GM12878 (cell line): ENCODE data around the gene NUDT9. TPM values are rescaled to one million over a fixed set of nuclear protein-coding genes. Genes with fewer than 3 reads are reported as not detected.
A peak's percentile ranks its signal among the peaks of the same experiment; 100 is the strongest.

Source experiments
- ATAC-seq: fragments of 200-7000 bp; cut with Tn5 transposase; 3 replicates; pipeline ENCODE4 v1.9.1; 2020; ENCODE audit warnings: mild to moderate bottlenecking, moderate library complexity
- BruUV-seq: library from RNA; stranded (reverse); fragments of 400-500 nt; replicated peaks from 2 replicates; lab custom pipeline; 2021; lab: Mats Ljungman, UMichigan
- CTCF ChIA-PET: fragments of 300-600 bp; sonication (Branson Sonifier 250); formaldehyde crosslinking; extraction: SDS; loops from one replicate; lab custom pipeline; 2021; ENCODE audit warnings: inconsistent platforms; lab: Yijun Ruan, JAX
- POLR2A ChIA-PET: fragments of 350-600 bp; formaldehyde crosslinking; extraction: SDS; loops from one replicate; lab custom pipeline; 2021; ENCODE audit warnings: inconsistent platforms; lab: Charles Lee
- RAD21 ChIA-PET: fragments of 300-600 bp; sonication (Branson Sonifier 250); formaldehyde crosslinking; loops from one replicate; lab custom pipeline; 2023; ENCODE audit warnings: antibody characterized with exemption; ENCODE audit not compliant: unreplicated experiment; lab: Charles Lee
- SMC1A ChIA-PET: fragments of 300-600 bp; sonication (Branson Sonifier 250); formaldehyde crosslinking; loops from one replicate; lab custom pipeline; 2023; ENCODE audit not compliant: unreplicated experiment, uncharacterized antibody; lab: Charles Lee
- DNase-seq: peaks from one replicate; pipeline ENCODE4 v3.0.0-alpha.2; 2011; ENCODE audit warnings: low read depth, low spot score
- FAIRE-seq: peaks from 3 replicates; lab custom pipeline; 2011; peaks lifted over from hg19 to GRCh38; lab: Jason Lieb, UNC
- H2AFZ ChIP-seq: 2 replicates; pipeline ENCODE4 v1.6.0; 2011; ENCODE audit warnings: low read depth, low read length, control low read depth; ENCODE audit not compliant: control insufficient read depth
- H3K27ac ChIP-seq: 2 replicates; pipeline ENCODE4 v1.5.1; 2011; ENCODE audit warnings: control low read depth; ENCODE audit not compliant: control insufficient read depth, insufficient read depth
- H3K27me3 ChIP-seq, 2 experiments: replicated peaks in 1 of 2; 2 replicates each; pipeline versions ENCODE4 v1.6.0 to v1.6.1; 2011; ENCODE audit warnings: low read length in 1 of 2; ENCODE audit not compliant: control insufficient read depth in 2 of 2, insufficient read depth in 2 of 2
- H3K36me3 ChIP-seq, 2 experiments: 2 replicates each; pipeline ENCODE4 v1.5.1; 2011; ENCODE audit warnings: low read length in 1 of 2; ENCODE audit not compliant: control insufficient read depth in 2 of 2, insufficient read depth in 2 of 2
- H3K4me1 ChIP-seq: 2 replicates; pipeline ENCODE4 v1.6.1; 2011; ENCODE audit warnings: mild to moderate bottlenecking, low read length, moderate library complexity, mixed read lengths; ENCODE audit not compliant: control insufficient read depth, insufficient read depth
- H3K4me2 ChIP-seq: 2 replicates; pipeline ENCODE4 v1.6.0; 2011; ENCODE audit warnings: control low read depth; ENCODE audit not compliant: control insufficient read depth, insufficient read depth
- H3K4me3 ChIP-seq: fragments of 200-600 bp; sonication (generic); 2 replicates; pipeline ENCODE4 v1.5.1; 2016
- H3K79me2 ChIP-seq: 2 replicates; pipeline ENCODE4 v1.6.0; 2011; ENCODE audit warnings: low read length; ENCODE audit not compliant: control insufficient read depth, insufficient read depth
- H3K9ac ChIP-seq: 2 replicates; pipeline ENCODE4 v1.8.0; 2011; ENCODE audit warnings: low read length, control low read depth, mixed read lengths; ENCODE audit not compliant: control insufficient read depth, insufficient read depth
- H3K9me3 ChIP-seq: replicated peaks from 3 replicates; pipeline ENCODE4 v1.5.1; 2011; ENCODE audit warnings: mild to moderate bottlenecking, low read length; ENCODE audit not compliant: control insufficient read depth, insufficient read depth
- H4K20me1 ChIP-seq: 2 replicates; pipeline ENCODE4 v1.6.0; 2011; ENCODE audit not compliant: control insufficient read depth, insufficient read depth
- BCL11A ChIP-seq: IDR thresholded peaks from 2 replicates; pipeline ENCODE4 v1.6.1; 2011; ENCODE audit warnings: low read depth, low read length
- PAX8 ChIP-seq: fragments of 450-650 bp; IDR thresholded peaks from 2 replicates; pipeline ENCODE4 v1.6.1; 2017; ENCODE audit warnings: mild to moderate bottlenecking, moderate library complexity
- WGBS: methylation state at CpG from one replicate; pipeline ENCODE4 v1.1.6; 2016; ENCODE audit warnings: low lambda C conversion rate; ENCODE audit not compliant: insufficient replicate concordance, insufficient coverage; ENCODE audit errors: missing lambda C conversion rate; 5-methylcytosine and 5-hydroxymethylcytosine counted together
- in situ Hi-C: fragments of 300-500 bp; cut with MboI; formaldehyde crosslinking; loops from 9 replicates; pipeline ENCODE4 v1.14.3; 2018; ENCODE audit warnings: mixed read lengths
- intact Hi-C: fragments of 100-400 bp; cut with micrococcal nuclease; formaldehyde crosslinking; loops from one replicate; pipeline ENCODE4 v1.14.2; 2022; ENCODE audit not compliant: unreplicated experiment
- polyA plus RNA-seq, 11 experiments: library from polyadenylated mRNA; depleted of rRNA in 4 of 11; unstranded in 6 of 11; stranded (reverse) in 5 of 11; fragments of >200 nt; fragmentation: Nextera tagmentation in 4 of 11; fragmentation: Illumina TruSeq in 1 of 11; extraction: Ambion mirVana in 4 of 11; extraction: Trizol in 1 of 11; gene quantifications; 1 replicate in 1 of 11; 2 replicates in 10 of 11; pipeline versions ENCODE4 v1.2.1 to v1.2.3, GENCODE V29; 2011 to 2016; ENCODE audit warnings: inconsistent platforms in 2 of 11, missing spikeins in 2 of 11, low read depth in 1 of 11
- total RNA-seq, 4 experiments: library from RNA; depleted of rRNA in 3 of 4; stranded (reverse); fragments of >200 nt in 3 of 4; fragmentation: Illumina TruSeq in 1 of 4; extraction: Trizol in 1 of 4; gene quantifications; 2 replicates each; pipeline versions ENCODE4 v1.2.1 to v1.2.3, GENCODE V29; 2013 to 2021
- TF ChIP-seq, protein P1 (sequence below): fragments of 450-650 bp; IDR thresholded peaks from 2 replicates; pipeline ENCODE4 v1.6.1; 2016; ENCODE audit warnings: mild to moderate bottlenecking
- TF ChIP-seq, protein P2 (sequence below), 3 experiments: IDR thresholded peaks in 2 of 3; conservative IDR thresholded peaks in 1 of 3; 2 replicates each; pipeline ENCODE4 v1.5.1; 2011; ENCODE audit warnings: low read depth in 3 of 3, low read length in 3 of 3, mild to moderate bottlenecking in 3 of 3, control low read depth in 2 of 3, moderate library complexity in 2 of 3, inconsistent platforms in 1 of 3, mixed read lengths in 1 of 3; ENCODE audit not compliant: control insufficient read depth in 2 of 3, insufficient read depth in 1 of 3; ENCODE audit errors: extremely low read depth in 1 of 3

NUDT9 gene
- total and polyA plus RNA-seq, 10 of the 15 experiments (the other 5 are each of a cell fraction or from before 2014, with no cell fraction given) = 8.4 to 28.3 (median 14.6) TPM

DNA sequence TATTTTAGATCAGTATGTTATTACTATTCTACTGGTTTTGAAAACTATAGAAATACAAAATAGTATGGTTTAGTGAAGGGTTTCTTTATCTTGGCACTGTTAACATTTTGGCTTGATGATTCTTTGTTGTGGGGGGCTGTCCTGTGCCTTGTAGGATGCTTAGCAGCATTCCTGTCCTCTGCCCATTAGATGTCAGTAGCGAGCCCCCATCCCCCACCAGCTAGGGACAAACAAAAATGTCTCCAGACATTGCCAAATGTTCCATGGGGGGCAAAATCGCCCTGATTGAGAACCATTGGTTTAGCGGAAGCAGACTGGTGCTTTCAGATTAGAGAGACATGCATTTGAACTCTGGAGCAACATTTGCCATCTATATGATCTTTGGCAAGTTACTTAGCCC lies 83.5 kb downstream of the NUDT9 start:
- H3K4me2 ChIP-seq = no peak overlapping the region
- CTCF ChIA-PET = no interaction called here
- no peaks in the 10 kb centered on the region for H4K20me1 ChIP-seq
- H3K9ac ChIP-seq = no peak overlapping the region
- H3K27me3 ChIP-seq = no peaks in the 10 kb centered on the region
- 35% methylated on average over 3 of the region's 3 CpGs for WGBS
- no peaks in the 10 kb centered on the region for H3K9me3 ChIP-seq
- no peaks in the 10 kb centered on the region for H3K36me3 ChIP-seq
- TF ChIP-seq BCL11A (no peak), PAX8 (no peak)
- TF ChIP-seq, protein P1, sequence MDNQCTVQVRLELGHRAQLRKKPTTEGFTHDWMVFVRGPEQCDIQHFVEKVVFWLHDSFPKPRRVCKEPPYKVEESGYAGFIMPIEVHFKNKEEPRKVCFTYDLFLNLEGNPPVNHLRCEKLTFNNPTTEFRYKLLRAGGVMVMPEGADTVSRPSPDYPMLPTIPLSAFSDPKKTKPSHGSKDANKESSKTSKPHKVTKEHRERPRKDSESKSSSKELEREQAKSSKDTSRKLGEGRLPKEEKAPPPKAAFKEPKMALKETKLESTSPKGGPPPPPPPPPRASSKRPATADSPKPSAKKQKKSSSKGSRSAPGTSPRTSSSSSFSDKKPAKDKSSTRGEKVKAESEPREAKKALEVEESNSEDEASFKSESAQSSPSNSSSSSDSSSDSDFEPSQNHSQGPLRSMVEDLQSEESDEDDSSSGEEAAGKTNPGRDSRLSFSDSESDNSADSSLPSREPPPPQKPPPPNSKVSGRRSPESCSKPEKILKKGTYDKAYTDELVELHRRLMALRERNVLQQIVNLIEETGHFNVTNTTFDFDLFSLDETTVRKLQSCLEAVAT = no peak
- TF ChIP-seq, protein P2, sequence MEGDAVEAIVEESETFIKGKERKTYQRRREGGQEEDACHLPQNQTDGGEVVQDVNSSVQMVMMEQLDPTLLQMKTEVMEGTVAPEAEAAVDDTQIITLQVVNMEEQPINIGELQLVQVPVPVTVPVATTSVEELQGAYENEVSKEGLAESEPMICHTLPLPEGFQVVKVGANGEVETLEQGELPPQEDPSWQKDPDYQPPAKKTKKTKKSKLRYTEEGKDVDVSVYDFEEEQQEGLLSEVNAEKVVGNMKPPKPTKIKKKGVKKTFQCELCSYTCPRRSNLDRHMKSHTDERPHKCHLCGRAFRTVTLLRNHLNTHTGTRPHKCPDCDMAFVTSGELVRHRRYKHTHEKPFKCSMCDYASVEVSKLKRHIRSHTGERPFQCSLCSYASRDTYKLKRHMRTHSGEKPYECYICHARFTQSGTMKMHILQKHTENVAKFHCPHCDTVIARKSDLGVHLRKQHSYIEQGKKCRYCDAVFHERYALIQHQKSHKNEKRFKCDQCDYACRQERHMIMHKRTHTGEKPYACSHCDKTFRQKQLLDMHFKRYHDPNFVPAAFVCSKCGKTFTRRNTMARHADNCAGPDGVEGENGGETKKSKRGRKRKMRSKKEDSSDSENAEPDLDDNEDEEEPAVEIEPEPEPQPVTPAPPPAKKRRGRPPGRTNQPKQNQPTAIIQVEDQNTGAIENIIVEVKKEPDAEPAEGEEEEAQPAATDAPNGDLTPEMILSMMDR (IDR thresholded peaks at IDR 0.05 in 2 of 3, conservative IDR thresholded peaks at IDR 0.05 in 1 of 3; ENCODE audit: control insufficient read depth in 2 of 3, extremely low read depth in 1 of 3, insufficient read depth in 1 of 3, low read depth in 3 of 3, low read length in 3 of 3) = peak in 2 of 3 experiments; percentile 10 to 13; a peak in 2 of 6 replicates
- RAD21 ChIA-PET = no interaction called here
- no peak overlapping the region for H3K4me3 ChIP-seq
- no peaks in the 10 kb centered on the region for H3K79me2 ChIP-seq
- no TSS peak for BruUV-seq
- SMC1A ChIA-PET = no interaction called here
- H3K27ac ChIP-seq = no peak overlapping the region
- FAIRE-seq (no peak), DNase-seq (no peak), ATAC-seq (no peak)
- POLR2A ChIA-PET = no interaction called here
- H3K4me1 ChIP-seq = no peaks in the 10 kb centered on the region
- H2AFZ ChIP-seq = no peak overlapping the region
- in situ Hi-C loops (no loop called here), intact Hi-C loops (no loop called here)
